T-cell (primary cell): ENCODE results near the gene ERP27. TPM values are rescaled to one million over a fixed set of nuclear protein-coding genes. Genes with fewer than 3 reads are reported as not detected.

Experiments used
- ATAC-seq, 4 experiments: fragments of 200-7000 bp in 3 of 4; fragments of 150-1000 bp in 1 of 4; cut with Tn5 transposase; replicated peaks in 1 of 4; 1 replicate in 3 of 4; 2 replicates in 1 of 4; pipeline ENCODE4 v1.10.0; 2021; ENCODE audit warnings: moderate library complexity in 3 of 4, mild to moderate bottlenecking in 2 of 4, moderate number of reproducible peaks in 1 of 4
- CTCF ChIA-PET, 2 donors: fragments of 300-600 bp; sonication (Branson Sonifier 250); formaldehyde crosslinking; loops; one replicate each; lab custom pipeline; 2022; ENCODE audit warnings: antibody characterized with exemption in 2 of 2; lab: Charles Lee
- POLR2A ChIA-PET, 2 donors: fragments of 300-600 bp; sonication (Branson Sonifier 250); formaldehyde crosslinking; loops; one replicate each; lab custom pipeline; 2022; ENCODE audit warnings: antibody characterized with exemption in 2 of 2; lab: Charles Lee
- DNase-seq, 35 experiments: peaks; one replicate each; pipeline versions ENCODE4 v3.0.0 to v3.0.0-alpha.2; 2013 to 2023
- H3K27ac ChIP-seq: one replicate; pipeline ENCODE4 v1.5.1; 2013; ENCODE audit warnings: low read length
- H3K27me3 ChIP-seq, 2 experiments: replicated peaks in 1 of 2; 1 replicate in 1 of 2; 2 replicates in 1 of 2; pipeline versions ENCODE4 v1.6.1 to v1.7.0; 2013; ENCODE audit warnings: low read length in 1 of 2, mixed read lengths in 1 of 2; ENCODE audit not compliant: control insufficient read depth in 2 of 2, insufficient read depth in 2 of 2; ENCODE audit errors: extremely low read depth in 1 of 2
- H3K36me3 ChIP-seq, 2 donors: 1 replicate in 1 of 2; 2 replicates in 1 of 2; pipeline versions ENCODE4 v1.6.1 to v1.7.0; 2013; ENCODE audit warnings: low read length in 1 of 2; ENCODE audit not compliant: control insufficient read depth in 2 of 2, insufficient read depth in 1 of 2; ENCODE audit errors: extremely low read depth in 1 of 2
- H3K4me1 ChIP-seq, 2 experiments: 1 replicate in 1 of 2; 2 replicates in 1 of 2; pipeline versions ENCODE4 v1.6.1 to v1.7.0; 2013; ENCODE audit warnings: low read length in 2 of 2, mixed read lengths in 1 of 2; ENCODE audit not compliant: insufficient read depth in 2 of 2, control insufficient read depth in 1 of 2; ENCODE audit errors: extremely low read depth in 1 of 2
- H3K4me3 ChIP-seq, 2 donors: 1 replicate in 1 of 2; 2 replicates in 1 of 2; pipeline versions ENCODE4 v1.5.1 to v1.7.0; 2013; ENCODE audit warnings: mild to moderate bottlenecking in 2 of 2, low read length in 1 of 2, moderate library complexity in 1 of 2; ENCODE audit not compliant: control insufficient read depth in 1 of 2; ENCODE audit errors: extremely low read depth in 1 of 2
- H3K9me3 ChIP-seq: 2 replicates; pipeline ENCODE4 v1.7.0; 2013
- H3K27ac Mint-ChIP-seq, 2 donors: one replicate each; pipeline ENCODE4 v1.8.0; 2020 to 2021; ENCODE audit warnings: mild to moderate bottlenecking in 2 of 2, mixed read lengths in 2 of 2
- H3K27me3 Mint-ChIP-seq, 2 donors: one replicate each; pipeline ENCODE4 v1.8.0; 2021 to 2022; ENCODE audit warnings: mixed read lengths in 2 of 2
- H3K36me3 Mint-ChIP-seq: one replicate; pipeline ENCODE4 v1.8.0; 2021; ENCODE audit warnings: mixed read lengths
- H3K4me1 Mint-ChIP-seq, 3 donors: one replicate each; pipeline ENCODE4 v1.8.0; 2020 to 2022; ENCODE audit warnings: mixed read lengths in 3 of 3, mild to moderate bottlenecking in 1 of 3
- H3K4me3 Mint-ChIP-seq, 3 donors: one replicate each; pipeline ENCODE4 v1.8.0; 2020 to 2022; ENCODE audit warnings: mild to moderate bottlenecking in 3 of 3, mixed read lengths in 3 of 3, moderate library complexity in 3 of 3
- H3K9me3 Mint-ChIP-seq, 3 donors: one replicate each; pipeline ENCODE4 v1.8.0; 2020 to 2022; ENCODE audit warnings: mixed read lengths in 3 of 3
- WGBS: methylation state at CpG from one replicate; pipeline ENCODE4 v1.1.5; 2013; ENCODE audit warnings: missing lambda C conversion rate; ENCODE audit not compliant: insufficient coverage; 5-methylcytosine and 5-hydroxymethylcytosine counted together
- total RNA-seq, 35 experiments: library from RNA in 6 of 35; stranded (reverse) in 6 of 35; fragments of 120-200 nt in 1 of 35; gene quantifications; one replicate each; pipeline versions ENCODE4 v1.2.1 to v1.2.4 and lab custom pipeline; 2013 to 2026

ERP27 gene
- total RNA-seq, 5 donors from 2014 or later (not counting 1 experiment from before 2014, with no cell fraction given): 11.1 to 21.8 (median 14.7) TPM

GRCh38 chr12:14942196-14942931 is 4.0 kb upstream of the ERP27 start:
- Histone ChIP-seq H3K4me1 (peaks cover 19 to 21% of the 10 kb centered on the region in 2 experiments), H3K27ac (no peak overlapping the region), H3K4me3 (no peak overlapping the region), H3K9me3 (no peaks in the 10 kb centered on the region), H3K36me3 (peaks cover 3 to 73% of the 10 kb centered on the region in 2 donors), H3K27me3 (no peaks in the 10 kb centered on the region)
- ATAC-seq (peak in 1 of 4 experiments; percentile 14), DNase-seq (no peak)
- Mint-ChIP-seq H3K4me1 (peaks cover 74 to 81% (median 78%) of the 10 kb centered on the region in 3 donors), H3K36me3 (peaks cover 69% of the 10 kb centered on the region), H3K27ac (peak overlapping the region; percentile 8 to 53), H3K9me3 (no peaks in the 10 kb centered on the region), H3K4me3 (no peak overlapping the region), H3K27me3 (no peaks in the 10 kb centered on the region)
- ChIA-PET POLR2A (no interaction called here), CTCF (interaction anchor here (1.2 to 1.4 kb wide), 2 partner anchors 53 kb away, joined by 3 to 14 read pairs; no protein-coding TSS in a partner anchor)
- 83% methylated on average over 6 of the region's 12 CpGs for WGBS

- peaks cover 3 to 71% of the 10 kb centered on the region in 2 donors for H3K36me3 ChIP-seq
- no peak overlapping the region for H3K4me3 ChIP-seq
- no CpG with 5 or more reads among the region's 2 CpGs for WGBS
- Mint-ChIP-seq H3K4me1 (peaks cover 74 to 80% (median 77%) of the 10 kb centered on the region in 3 donors), H3K36me3 (peaks cover 67% of the 10 kb centered on the region), H3K27ac (no peak overlapping the region), H3K4me3 (no peak overlapping the region), H3K27me3 (no peaks in the 10 kb centered on the region), H3K9me3 (no peaks in the 10 kb centered on the region)
- ATAC-seq: peak in 1 of 4 experiments; percentile 25
- no peaks in the 10 kb centered on the region for H3K27me3 ChIP-seq
- DNase-seq: no peak
- ChIA-PET POLR2A (interaction anchor here in 1 of 2 donors (0.6 to 1.2 kb wide), 2 partner anchors 68 to 163 kb away, joined by 4 to 11 read pairs; no protein-coding TSS in a partner anchor), CTCF (interaction anchor here (0.6 to 1.4 kb wide), 4 partner anchors 10 to 54 kb away, joined by 3 to 14 read pairs (median 3); no protein-coding TSS in a partner anchor)
- H3K27ac ChIP-seq: no peak overlapping the region
- H3K9me3 ChIP-seq: no peaks in the 10 kb centered on the region
- peaks cover 9 to 15% of the 10 kb centered on the region in 2 experiments for H3K4me1 ChIP-seq
Measured at GRCh38 chr12:14941369-14941768, 3.0 kb upstream of the ERP27 start.

- POLR2A ChIA-PET: interaction anchor here (0.9 to 1.2 kb wide), 2 partner anchors 10 to 15 kb away, joined by 8 read pairs; no protein-coding TSS in a partner anchor
- Histone ChIP-seq H3K4me1 (peaks cover 0 to 14% of the 10 kb centered on the region in 2 experiments), H3K4me3 (no peak overlapping the region), H3K9me3 (no peaks in the 10 kb centered on the region), H3K27me3 (no peaks in the 10 kb centered on the region), H3K36me3 (peaks cover 6 to 73% of the 10 kb centered on the region in 2 donors), H3K27ac (peak overlapping the region; percentile 46)
- ATAC-seq: peak in 3 of 4 experiments; percentile 25 to 41 (median 39)
- H3K27me3 Mint-ChIP-seq: no peaks in the 10 kb centered on the region
- no peaks in the 10 kb centered on the region for H3K9me3 Mint-ChIP-seq
- H3K27ac Mint-ChIP-seq: peak overlapping the region; percentile 93 to 94
- H3K4me1 Mint-ChIP-seq: peaks cover 60 to 66% (median 63%) of the 10 kb centered on the region in 3 donors
- H3K36me3 Mint-ChIP-seq: peaks cover 75% of the 10 kb centered on the region
- CTCF ChIA-PET: interaction anchor here (0.6 to 3.5 kb wide), 9 partner anchors 9 to 272 kb away, joined by 3 to 23 read pairs (median 4); partner anchors contain the start of gene ARHGDIB (in 1 of the 2)
- peak overlapping the region in 1 of 3 donors; percentile 22 for H3K4me3 Mint-ChIP-seq
- no CpG with 5 or more reads among the region's 1 CpG for WGBS
- peak in 3 of 35 experiments; percentile 35 to 59 (median 37) for DNase-seq
Measured at GRCh38 chr12:14937689-14938088, 648 bp downstream of the ERP27 start.

- H3K4me3 Mint-ChIP-seq: no peak overlapping the region
- H3K9me3 Mint-ChIP-seq: no peaks in the 10 kb centered on the region
- peaks cover 0 to 14% of the 10 kb centered on the region in 2 experiments for H3K4me1 ChIP-seq
- no peak overlapping the region for H3K4me3 ChIP-seq
- H3K27me3 ChIP-seq: no peaks in the 10 kb centered on the region
- 100% methylated on average over 1 of the region's 3 CpGs for WGBS
- no peak overlapping the region for H3K27ac ChIP-seq
- H3K9me3 ChIP-seq: no peaks in the 10 kb centered on the region
- peaks cover 3 to 72% of the 10 kb centered on the region in 2 donors for H3K36me3 ChIP-seq
- H3K4me1 Mint-ChIP-seq: peaks cover 55 to 65% (median 57%) of the 10 kb centered on the region in 3 donors
- DNase-seq (no peak), ATAC-seq (no peak)
- H3K27ac Mint-ChIP-seq: peak overlapping the region; percentile 93 to 94
- CTCF ChIA-PET: interaction anchor here (0.6 to 3.5 kb wide), 7 partner anchors 8 to 272 kb away, joined by 3 to 23 read pairs (median 4); no protein-coding TSS in a partner anchor
- POLR2A ChIA-PET: interaction anchor here (0.5 to 1.2 kb wide), 5 partner anchors 11 to 106 kb away, joined by 3 to 8 read pairs (median 5); no protein-coding TSS in a partner anchor
- no peaks in the 10 kb centered on the region for H3K27me3 Mint-ChIP-seq
- H3K36me3 Mint-ChIP-seq: peaks cover 76% of the 10 kb centered on the region
Measured at GRCh38 chr12:14937014-14937413, 1.3 kb downstream of the ERP27 start.

- ChIA-PET POLR2A (interaction anchor here (0.5 to 1.2 kb wide), 4 partner anchors 11 to 45 kb away, joined by 3 to 8 read pairs (median 4); no protein-coding TSS in a partner anchor), CTCF (interaction anchor here (0.6 to 3.5 kb wide), 6 partner anchors 8 to 698 kb away, joined by 3 to 23 read pairs (median 6); no protein-coding TSS in a partner anchor)
- H3K4me1 ChIP-seq: peaks cover 0 to 14% of the 10 kb centered on the region in 2 experiments
- H3K36me3 Mint-ChIP-seq: peaks cover 79% of the 10 kb centered on the region
- H3K9me3 Mint-ChIP-seq: no peaks in the 10 kb centered on the region
- 86% methylated on average over 2 of the region's 6 CpGs for WGBS
- H3K4me3 ChIP-seq: no peak overlapping the region
- no peak for DNase-seq
- H3K27me3 Mint-ChIP-seq: no peaks in the 10 kb centered on the region
- no peaks in the 10 kb centered on the region for H3K27me3 ChIP-seq
- H3K9me3 ChIP-seq: no peaks in the 10 kb centered on the region
- H3K4me1 Mint-ChIP-seq: peaks cover 52 to 61% (median 54%) of the 10 kb centered on the region in 3 donors
- no peak overlapping the region for H3K4me3 Mint-ChIP-seq
- H3K36me3 ChIP-seq: peaks cover 3 to 72% of the 10 kb centered on the region in 2 donors
- H3K27ac Mint-ChIP-seq: peak overlapping the region; percentile 93 to 94
- no peak overlapping the region for H3K27ac ChIP-seq
- ATAC-seq: peak in 2 of 4 experiments; percentile 27 to 41
Measured at GRCh38 chr12:14936224-14936861, 2.0 kb downstream of the ERP27 start.
